Adrenal gland (tissue), 12 donors: ENCODE results near the gene SRGAP3. TPM values are rescaled to one million over a fixed set of nuclear protein-coding genes. Genes with fewer than 3 reads are reported as not detected.

Experiments used
- DNase-seq, 7 donors: peaks; one replicate each; pipeline ENCODE4 v3.0.0-alpha.2; 2019 to 2020
- H3K27ac ChIP-seq, 5 donors: fragments of 200-600 bp; sonication (generic) in 4 of 5; 1 replicate in 3 of 5; 2 replicates in 2 of 5; pipeline versions ENCODE4 v1.5.1 to v1.8.0; 2016 to 2020; ENCODE audit warnings: mild to moderate bottlenecking in 1 of 5
- H3K27me3 ChIP-seq: fragments of 200-600 bp; 2 replicates; pipeline ENCODE4 v1.8.0; 2021
- H3K36me3 ChIP-seq, 2 donors: fragments of 200-600 bp; replicated peaks in 1 of 2; 1 replicate in 1 of 2; 2 replicates in 1 of 2; pipeline versions ENCODE4 v1.5.1 to v1.8.0; 2018 to 2022
- H3K4me1 ChIP-seq, 2 donors: fragments of 200-600 bp; replicated peaks in 1 of 2; 1 replicate in 1 of 2; 2 replicates in 1 of 2; pipeline versions ENCODE4 v1.5.1 to v1.8.0; 2018 to 2021
- H3K4me3 ChIP-seq, 4 donors: fragments of 200-600 bp; sonication (generic) in 3 of 4; one replicate each; pipeline ENCODE4 v1.5.1; 2016 to 2018
- H3K9me3 ChIP-seq, 3 donors: fragments of 200-600 bp; sonication (generic) in 1 of 3; replicated peaks in 1 of 3; 1 replicate in 2 of 3; 2 replicates in 1 of 3; pipeline versions ENCODE4 v1.5.1 to v1.8.0; 2016 to 2021
- CTCF ChIP-seq, 6 experiments: fragments of 450-650 bp in 4 of 6; fragments of 200-600 bp in 2 of 6; sonication (generic) in 1 of 6; IDR thresholded peaks; 1 replicate in 5 of 6; 2 replicates in 1 of 6; pipeline versions ENCODE4 v1.5.1 to v1.8.0; 2016 to 2021; ENCODE audit warnings: antibody characterized with exemption in 6 of 6, mild to moderate bottlenecking in 2 of 6, moderate library complexity in 1 of 6
- POLR2A ChIP-seq, 2 donors: fragments of 450-650 bp; IDR thresholded peaks; one replicate each; pipeline ENCODE4 v1.6.1; 2017; ENCODE audit warnings: antibody characterized with exemption in 2 of 2, mild to moderate bottlenecking in 2 of 2, moderate library complexity in 1 of 2
- WGBS, 4 donors: extraction: QIAGEN DNeasy Blood & Tissue Kit in 2 of 4; methylation state at CpG; one replicate each; pipeline versions ENCODE4 v1.1.5 to v1.1.7; 2013 to 2017; 5-methylcytosine and 5-hydroxymethylcytosine counted together
- intact Hi-C, 2 donors: fragments of 100-400 bp; cut with DNase I; formaldehyde crosslinking; loops; one replicate each; pipeline versions ENCODE4 v1.14.1 to v1.15.0; 2022 to 2023
- polyA plus RNA-seq, 3 donors: library from polyadenylated mRNA; stranded (reverse); fragments of 200-250 nt in 2 of 3; fragments of 350-450 nt in 1 of 3; fragmentation: Illumina TruSeq in 1 of 3; extraction: RNeasy Lipid Tissue Mini Kit (QIAGEN cat#74804) in 1 of 3; gene quantifications; one replicate each; pipeline ENCODE4 v1.2.3, GENCODE V29; 2013 to 2014
- total RNA-seq, 9 donors: library from RNA; depleted of rRNA in 4 of 9; stranded (reverse); fragments of >200 nt in 4 of 9; fragments of 120-200 nt in 1 of 9; fragmentation: NEBNext Ultra II Directional in 1 of 9; extraction: Animal tissue kit (Norgen Biotek cat#: 25700) in 1 of 9; gene quantifications; one replicate each; pipeline versions ENCODE4 v1.1.0 to v1.2.4, GENCODE V29; 2013 to 2023
- donor health status: healthy with polysubstance abuse.
- donor health status: Bipolar disorder and iron deficiency.
- donor health status: DM: yes; HTN: yes; CAD: no.
- donor health status: DM: no; HTN: no; CAD: no.
- donor health status: DM: no; HTN: no; CAD: no.
- donor health status: DM: yes; HTN: yes; CAD: no.

The SRGAP3 gene
- total and polyA plus RNA-seq, 12 donors, result 3.3 to 35.0 (median 17.8) TPM

- peak in 6 of 7 donors; percentile 44 to 78 (median 71) for DNase-seq
- 56 to 67% (median 65%) methylated on average over 15 to 17 of the region's 17 CpGs for WGBS, 4 donors
- no peak overlapping the region for H3K4me3 ChIP-seq
- no peaks in the 10 kb centered on the region for H3K36me3 ChIP-seq
- TF ChIP-seq POLR2A (IDR thresholded peaks at IDR 0.05) (no peak), CTCF (IDR thresholded peaks at IDR 0.05) (no peak)
- no peaks in the 10 kb centered on the region for H3K9me3 ChIP-seq
- peaks cover 8 to 15% of the 10 kb centered on the region in 2 donors for H3K4me1 ChIP-seq
- no peaks in the 10 kb centered on the region for H3K27me3 ChIP-seq
- peak overlapping the region in 3 of 5 donors; percentile 34 to 69 (median 69) for H3K27ac ChIP-seq
- intact Hi-C loops, result no loop called here
Measured at GRCh38 chr3:9204253-9204992, 45.0 kb downstream of the SRGAP3 start.

GRCh38 chr3:9203317-9203716 lies 46.1 kb downstream of the SRGAP3 start:
- Histone ChIP-seq H3K27ac (no peak overlapping the region), H3K36me3 (no peaks in the 10 kb centered on the region), H3K4me3 (no peak overlapping the region), H3K27me3 (no peaks in the 10 kb centered on the region), H3K9me3 (no peaks in the 10 kb centered on the region), H3K4me1 (peaks cover 8 to 15% of the 10 kb centered on the region in 2 donors)
- WGBS, 4 donors, result 86 to 91% (median 88%) methylated on average over 2 of the region's 2 CpGs
- TF ChIP-seq POLR2A (IDR thresholded peaks at IDR 0.05) (no peak), CTCF (IDR thresholded peaks at IDR 0.05) (no peak)
- intact Hi-C loops, result no loop called here
- no peak for DNase-seq

- DNase-seq, result no peak
Measured at GRCh38 chr3:9202546-9202945, 46.9 kb downstream of the SRGAP3 start.

GRCh38 chr3:9201955-9202354 lies 47.5 kb downstream of the SRGAP3 start:
- H3K4me3 ChIP-seq, result no peak overlapping the region
- H3K4me1 ChIP-seq, result peaks cover 8 to 15% of the 10 kb centered on the region in 2 donors
- no peak overlapping the region for H3K27ac ChIP-seq
- WGBS, 4 donors, result 76 to 92% (median 89%) methylated on average over 5 to 6 of the region's 6 CpGs
- H3K36me3 ChIP-seq, result no peaks in the 10 kb centered on the region
- no peaks in the 10 kb centered on the region for H3K9me3 ChIP-seq
- no peak for DNase-seq
- intact Hi-C loops, result no loop called here
- TF ChIP-seq POLR2A (IDR thresholded peaks at IDR 0.05) (no peak), CTCF (IDR thresholded peaks at IDR 0.05) (no peak)
- H3K27me3 ChIP-seq, result no peaks in the 10 kb centered on the region

More at GRCh38 chr3:9202546-9202945, 46.9 kb downstream of the SRGAP3 start:
- 89 to 100% (median 92%) methylated on average over 1 to 4 of the region's 4 CpGs for WGBS, 4 donors
- no peaks in the 10 kb centered on the region for H3K9me3 ChIP-seq
- intact Hi-C loops, result no loop called here
- no peak overlapping the region for H3K27ac ChIP-seq
- H3K27me3 ChIP-seq, result no peaks in the 10 kb centered on the region
- TF ChIP-seq POLR2A (IDR thresholded peaks at IDR 0.05) (no peak), CTCF (IDR thresholded peaks at IDR 0.05) (no peak)
- no peaks in the 10 kb centered on the region for H3K36me3 ChIP-seq
- no peak overlapping the region for H3K4me3 ChIP-seq
- H3K4me1 ChIP-seq, result peaks cover 8 to 15% of the 10 kb centered on the region in 2 donors
